Measurements from ENCODE around the gene WDR5. TPM values are rescaled to one million over a fixed set of nuclear protein-coding genes. Genes with fewer than 3 reads are reported as not detected.

The WDR5 gene
- polyA plus RNA-seq, 2 of the 4 experiments (the other 2 are of a cell fraction) = 37.9 to 46.0 TPM

- Histone ChIP-seq H3K27ac (no peak overlapping the region), H3K4me1 (no peaks in the 10 kb centered on the region), H3K9me3 (no peaks in the 10 kb centered on the region), H3K4me2 (no peak overlapping the region), H3K4me3 (no peak overlapping the region)
- TF ChIP-seq ZC3H11A (IDR thresholded peaks at IDR 0.05) (no peak), JUN (IDR thresholded peaks at IDR 0.05) (no peak), CHD4 (IDR thresholded peaks at IDR 0.05; ENCODE audit: borderline replicate concordance) (no peak), CTCF (IDR thresholded peaks at IDR 0.05) (no peak), E2F6 (IDR thresholded peaks at IDR 0.05; ENCODE audit: borderline replicate concordance, low read depth) (no peak), JUNB (IDR thresholded peaks at IDR 0.05) (no peak), RARB (CRISPR knock-in tag; IDR thresholded peaks at IDR 0.05) (no peak), HES2 (IDR thresholded peaks at IDR 0.05) (no peak)
- no peak for FAIRE-seq
- no peak for DNase-seq (ENCODE audit: low read depth in 1 of 2, low spot score in 1 of 2)
- ChIA-PET CTCF (interaction anchor here (1.0 to 1.6 kb wide), 4 partner anchors 15 to 249 kb away, joined by 3 to 7 read pairs (median 4); no protein-coding TSS in a partner anchor), POLR2A (no interaction called here)
- 77% methylated on average over 10 of the region's 11 CpGs for WGBS (ENCODE audit: missing lambda C conversion rate)
- ATAC-seq = no peak
Observed at GRCh38 chr9:134193912-134194535, 58.1 kb downstream of the WDR5 start.

DNA sequence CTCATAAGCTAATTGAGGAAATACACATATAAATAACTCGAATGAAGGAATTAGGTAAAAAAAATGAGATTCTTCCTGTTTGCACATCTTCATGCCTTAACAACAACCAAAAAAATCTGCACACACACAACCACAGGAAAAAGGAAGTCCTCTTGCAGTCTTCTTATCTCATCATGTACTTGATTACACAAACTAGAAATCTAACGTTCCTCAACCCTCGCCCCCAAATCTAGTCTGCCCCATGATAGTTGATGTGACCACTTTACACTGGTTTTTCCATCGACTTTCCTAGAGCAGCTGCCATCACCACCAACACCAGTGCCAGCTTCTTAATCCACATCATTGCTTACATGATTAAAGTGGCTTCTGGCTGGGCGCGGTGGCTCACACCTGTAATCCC lies 59.7 kb downstream of the WDR5 start:
- no peak for ATAC-seq
- DNase-seq (ENCODE audit: low read depth in 1 of 2, low spot score in 1 of 2) = no peak
- Histone ChIP-seq H3K27ac (no peak overlapping the region), H3K4me2 (no peak overlapping the region), H3K9me3 (no peaks in the 10 kb centered on the region), H3K4me3 (no peak overlapping the region), H3K4me1 (no peaks in the 10 kb centered on the region)
- 59% methylated on average over 6 of the region's 6 CpGs for WGBS (ENCODE audit: missing lambda C conversion rate)
- no peak for FAIRE-seq
- ChIA-PET POLR2A (no interaction called here), CTCF (interaction anchor here (1.0 to 1.4 kb wide), 2 partner anchors 9 to 25 kb away, joined by 3 to 5 read pairs; no protein-coding TSS in a partner anchor)
- TF ChIP-seq KDM5A (IDR thresholded peaks at IDR 0.05) (no peak), ZFP36 (IDR thresholded peaks at IDR 0.05; ENCODE audit: borderline replicate concordance, partially characterized antibody) (no peak), NR3C1 (IDR thresholded peaks at IDR 0.05) (no peak), FOXS1 (CRISPR knock-in tag; IDR thresholded peaks at IDR 0.05) (no peak), CHD4 (IDR thresholded peaks at IDR 0.05; ENCODE audit: borderline replicate concordance) (no peak), POLR2A (IDR thresholded peaks at IDR 0.05; ENCODE audit: low read length) (no peak), SMC3 (IDR thresholded peaks at IDR 0.05) (no peak), PHF8 (IDR thresholded peaks at IDR 0.05; ENCODE audit: borderline replicate concordance, low read depth) (no peak), JUN (IDR thresholded peaks at IDR 0.05) (no peak), ZNF302 (CRISPR knock-in tag; IDR thresholded peaks at IDR 0.05) (no peak), RCOR1 (IDR thresholded peaks at IDR 0.05; ENCODE audit: low read depth, low read length) (no peak)
- TF ChIP-seq, protein P1, sequence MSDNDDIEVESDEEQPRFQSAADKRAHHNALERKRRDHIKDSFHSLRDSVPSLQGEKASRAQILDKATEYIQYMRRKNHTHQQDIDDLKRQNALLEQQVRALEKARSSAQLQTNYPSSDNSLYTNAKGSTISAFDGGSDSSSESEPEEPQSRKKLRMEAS (IDR thresholded peaks at IDR 0.05) = no peak

- CTCF ChIA-PET = interaction anchor here (1.1 to 1.6 kb wide), 2 partner anchors 10 to 246 kb away, joined by 3 to 5 read pairs; no protein-coding TSS in a partner anchor
- TF ChIP-seq TFCP2L1 (CRISPR knock-in tag; IDR thresholded peaks at IDR 0.05) = no peak
- TF ChIP-seq TP53 (CRISPR knock-in tag; IDR thresholded peaks at IDR 0.05) = no peak
- no peak for TF ChIP-seq FOSL2 (IDR thresholded peaks at IDR 0.05)
- no peak for TF ChIP-seq FOSL2 (CRISPR knock-in tag; IDR thresholded peaks at IDR 0.05)
- TF ChIP-seq MAFK (IDR thresholded peaks at IDR 0.05; ENCODE audit: partially characterized antibody) = no peak
- TF ChIP-seq HES2 (IDR thresholded peaks at IDR 0.05) = no peak
- TF ChIP-seq MAZ (IDR thresholded peaks at IDR 0.05; ENCODE audit: borderline replicate concordance, low read depth, low read length) = no peak
- no peak for TF ChIP-seq RFX5 (IDR thresholded peaks at IDR 0.05)
- TF ChIP-seq RNF2 (IDR thresholded peaks at IDR 0.05; ENCODE audit: borderline replicate concordance, low read depth) = no peak
- TF ChIP-seq CEBPB (IDR thresholded peaks at IDR 0.05) = no peak
- no peak for TF ChIP-seq ESRRA (IDR thresholded peaks at IDR 0.05; ENCODE audit: borderline replicate concordance, low read length)
- TF ChIP-seq RCOR1 (IDR thresholded peaks at IDR 0.05; ENCODE audit: low read depth, low read length) = no peak
- TF ChIP-seq HOXB13 (CRISPR knock-in tag; IDR thresholded peaks at IDR 0.05; ENCODE audit: low read depth) = no peak
- no peak for TF ChIP-seq SREBF2 (IDR thresholded peaks at IDR 0.05)
Observed at GRCh38 chr9:134196911-134197310, 61.0 kb downstream of the WDR5 start.

More at GRCh38 chr9:134196911-134197310, 61.0 kb downstream of the WDR5 start:
- no peak overlapping the region for H3K4me3 ChIP-seq
- POLR2A ChIA-PET = no interaction called here
- H3K27ac ChIP-seq = no peak overlapping the region
- no peaks in the 10 kb centered on the region for H3K4me1 ChIP-seq
- FAIRE-seq = no peak
- no peak for ATAC-seq
- WGBS (ENCODE audit: missing lambda C conversion rate) = 80% methylated on average over 6 of the region's 6 CpGs
- DNase-seq (ENCODE audit: low read depth in 1 of 2, low spot score in 1 of 2) = no peak
- peaks cover 2% of the 10 kb centered on the region; the same call in 1 of the 3 replicates for H3K9me3 ChIP-seq
- H3K4me2 ChIP-seq = no peak overlapping the region

Measured in A549 (cell line).